NCI-H82 treated with DMSO at 0.1 percent for 48 hours (cell line): ENCODE results near the gene RGSL1.

ENCODE experiments used
- DNase-seq: peaks from one replicate; lab custom pipeline; 2025; ENCODE audit not compliant: unreplicated experiment; lab: John Stamatoyannopoulos, UW

Gene RGSL1

DNA sequence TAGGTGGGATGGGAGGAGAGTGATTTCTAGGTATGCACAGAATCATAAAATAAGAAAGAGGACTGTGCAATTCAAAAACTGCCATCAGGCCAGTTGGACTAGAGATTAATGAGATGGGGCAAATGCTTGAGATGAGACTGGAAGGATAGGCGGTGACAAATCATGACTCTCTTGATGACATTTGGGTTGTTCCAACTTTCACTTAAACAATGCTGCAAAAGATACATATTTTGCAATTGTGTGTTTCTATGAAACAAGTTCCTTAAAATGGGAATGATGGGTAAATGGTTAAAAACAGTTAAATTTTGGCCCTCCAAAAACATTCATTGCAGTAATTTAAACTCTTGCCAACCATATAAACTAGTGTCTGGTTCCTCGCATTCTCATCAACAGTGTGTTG, 84.0 kb downstream of the RGSL1 start:
- no peak for DNase-seq

DNA sequence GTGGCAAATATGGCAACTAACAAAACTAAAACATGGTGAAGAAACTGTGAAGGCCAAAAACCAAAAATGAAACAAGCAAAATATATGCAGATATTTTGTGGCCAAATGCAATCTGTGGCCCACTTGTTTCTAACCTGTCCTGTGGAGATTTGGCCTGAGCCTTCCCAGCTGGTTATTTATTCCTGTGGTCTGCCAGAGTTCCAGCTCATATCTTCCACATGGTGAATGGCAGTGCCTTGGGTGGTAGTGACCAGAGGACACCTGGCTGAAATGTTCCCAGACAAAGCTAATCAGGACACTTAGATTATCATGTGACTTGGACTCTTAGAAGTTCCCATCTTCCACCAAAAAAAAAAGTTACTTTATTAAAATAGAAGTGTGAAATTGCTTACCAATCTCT, 99.4 kb downstream of the RGSL1 start:
- DNase-seq = no peak

DNA sequence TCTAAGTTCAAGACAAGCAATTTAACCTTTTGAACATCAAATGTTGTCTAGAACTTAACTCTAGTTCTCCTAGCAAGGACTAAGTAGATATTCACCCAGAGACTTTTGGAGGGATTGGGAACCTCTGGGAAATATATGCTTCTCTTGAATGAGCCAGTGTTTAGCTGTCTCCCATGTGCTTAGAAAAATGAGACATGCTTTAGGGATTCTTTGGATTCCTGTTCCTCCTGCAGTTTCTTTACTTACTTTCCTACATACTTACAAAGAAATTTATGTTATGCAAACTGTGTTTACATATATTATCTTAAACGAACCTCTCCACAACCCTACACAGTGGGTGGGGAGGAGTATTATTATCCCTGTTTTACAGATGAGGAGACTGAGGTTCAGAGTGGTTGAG, 99.9 kb downstream of the RGSL1 start:
- DNase-seq = no peak

DNA sequence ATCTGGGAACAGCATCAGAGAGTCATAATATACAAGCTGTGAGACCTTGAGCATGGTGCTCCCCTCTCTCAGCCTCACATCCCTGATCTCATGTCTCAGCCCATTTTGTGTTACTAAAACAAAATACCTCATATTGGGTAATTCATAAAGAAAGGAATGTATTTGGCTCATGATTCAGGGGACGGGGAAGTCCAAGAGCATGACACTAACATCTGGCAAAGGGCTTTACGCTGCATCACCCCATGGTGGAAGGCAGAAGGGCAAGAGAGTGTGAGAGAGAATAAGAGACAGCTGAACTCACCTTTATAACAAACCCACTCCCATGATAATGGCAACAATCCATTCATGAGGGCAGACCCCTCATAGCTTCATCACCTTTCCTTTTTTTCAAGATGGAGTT, 102.6 kb downstream of the RGSL1 start:
- no peak for DNase-seq

DNA sequence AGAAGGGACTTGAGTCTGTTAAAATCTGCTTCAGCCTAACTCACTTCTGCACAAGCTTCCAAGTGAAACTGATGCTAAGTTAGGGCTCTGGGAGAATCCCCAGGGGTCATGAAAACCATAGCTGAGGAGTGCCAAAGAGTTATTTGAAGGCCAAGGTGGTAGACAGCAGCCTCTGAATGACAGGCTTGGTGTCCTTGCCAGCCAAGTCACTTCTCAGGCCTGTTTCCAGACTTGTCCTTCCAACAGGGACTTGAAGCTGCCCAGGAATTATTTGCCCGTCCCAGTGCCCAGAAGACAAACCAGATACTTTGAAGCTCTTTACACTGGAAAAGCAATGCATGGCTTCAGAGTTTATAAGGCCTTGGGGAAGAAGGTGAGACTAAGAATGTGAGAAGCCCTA, 105.5 kb downstream of the RGSL1 start:
- DNase-seq = no peak

DNA sequence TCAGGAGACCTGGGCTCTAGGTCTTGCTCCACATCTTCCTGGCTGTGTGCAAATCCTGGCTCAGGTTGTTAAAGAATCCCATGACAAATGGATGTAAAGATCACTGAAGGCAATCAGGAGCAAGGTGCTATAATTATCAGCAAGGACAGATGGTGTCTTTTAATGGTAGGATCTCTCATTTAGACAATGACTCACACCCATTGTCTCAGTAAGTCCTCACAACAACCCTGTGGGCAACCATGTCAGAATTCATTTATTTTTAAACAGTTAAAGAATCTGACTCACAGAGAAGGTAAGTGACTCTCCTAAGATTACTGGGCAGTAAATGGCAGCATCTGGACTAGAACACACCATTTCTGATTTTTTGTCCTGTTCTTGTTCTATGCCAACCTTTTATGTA, 106.3 kb downstream of the RGSL1 start:
- no peak for DNase-seq

DNA sequence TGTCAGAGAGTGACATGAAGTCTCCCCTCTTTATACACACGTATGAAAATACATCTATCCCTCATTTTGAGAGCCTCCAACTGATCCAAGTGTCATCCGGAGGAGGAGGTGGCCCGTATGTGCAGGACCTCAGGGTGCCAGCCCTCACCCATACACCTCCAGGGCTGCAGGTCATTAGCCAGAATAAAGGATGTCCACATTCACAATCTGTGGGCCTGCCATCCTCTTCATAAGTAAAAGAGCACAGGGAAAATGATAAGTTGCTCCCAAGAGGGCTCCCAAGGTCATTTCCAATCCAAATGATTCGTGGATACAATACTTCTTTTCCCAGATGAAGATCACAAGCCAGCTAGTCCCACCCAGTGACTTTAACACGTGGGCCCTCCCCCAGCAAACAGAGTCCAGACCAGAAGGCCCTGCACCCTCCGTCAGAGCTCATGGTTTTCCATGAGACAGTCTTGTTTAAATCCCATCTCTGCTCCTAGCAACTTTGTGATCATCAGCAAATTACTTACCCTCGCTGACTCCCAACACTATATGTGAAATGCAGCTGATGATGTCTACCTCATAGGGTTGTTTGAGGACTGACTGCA, 110.5 kb downstream of the RGSL1 start:
- no peak for DNase-seq

DNA sequence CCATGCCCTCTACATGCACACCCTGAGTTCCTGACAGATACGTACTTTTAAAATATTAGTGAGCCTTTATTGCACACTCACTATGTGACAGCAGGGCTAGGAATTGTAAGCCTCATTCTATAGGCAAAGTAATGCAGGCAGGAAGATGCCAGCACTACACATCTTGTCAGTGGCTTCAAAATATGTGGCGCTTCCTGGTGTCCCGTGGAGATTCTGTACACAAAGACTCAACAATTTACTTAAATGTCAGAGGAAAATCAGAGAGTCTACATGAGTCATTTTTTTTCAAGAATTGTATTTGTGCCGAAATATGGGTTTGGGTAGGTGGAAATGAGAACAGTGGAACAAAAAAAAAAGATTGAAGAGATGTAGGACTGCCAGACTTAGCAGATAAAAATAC, 111.5 kb downstream of the RGSL1 start:
- DNase-seq = no peak

DNA sequence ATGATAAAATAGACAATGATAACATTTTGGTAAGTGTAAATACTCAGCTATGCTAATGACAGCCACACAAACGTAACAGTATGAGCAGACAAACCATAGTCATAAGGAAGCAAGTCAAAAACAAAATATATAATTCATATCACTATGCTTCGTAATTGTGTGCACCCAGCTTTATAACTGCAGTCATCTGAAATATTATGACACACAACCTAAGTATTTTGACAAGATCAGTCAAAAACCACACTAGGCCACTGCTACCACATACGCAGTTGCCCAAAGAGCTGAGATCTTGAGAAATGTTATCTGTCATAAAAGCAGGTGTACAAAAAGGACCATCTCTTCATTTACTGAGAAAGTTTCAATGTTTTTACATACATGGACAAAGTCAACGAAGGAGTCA, 113.1 kb downstream of the RGSL1 start:
- no peak for DNase-seq

DNA sequence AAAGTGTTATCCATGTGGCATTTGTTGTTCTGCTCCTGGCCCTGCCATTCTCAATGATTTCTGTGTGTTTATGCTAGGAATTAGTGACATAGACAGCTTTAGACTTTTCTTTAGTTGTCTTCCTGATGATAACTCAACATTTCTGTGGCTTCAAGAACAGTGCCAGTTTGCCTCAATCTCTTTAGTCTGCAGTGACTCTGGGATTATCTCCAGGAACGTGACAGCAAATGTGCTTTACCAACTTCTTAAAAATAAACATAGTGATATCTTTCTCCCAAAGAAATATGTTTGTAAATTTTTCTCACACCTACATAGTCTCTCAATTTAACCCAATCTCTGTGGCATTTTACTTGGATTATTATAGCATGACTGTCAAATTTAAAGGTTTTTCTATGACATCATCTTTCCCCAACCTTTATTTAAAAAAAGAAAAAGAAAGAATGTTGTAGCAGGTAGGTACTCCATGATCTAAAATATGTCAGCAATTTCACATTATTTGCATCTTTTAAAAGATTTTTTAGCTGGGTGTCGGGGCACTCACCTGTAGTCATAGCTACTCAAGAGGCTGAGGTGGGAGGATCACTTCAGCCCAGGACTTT, 114.6 kb downstream of the RGSL1 start:
- no peak for DNase-seq

DNA sequence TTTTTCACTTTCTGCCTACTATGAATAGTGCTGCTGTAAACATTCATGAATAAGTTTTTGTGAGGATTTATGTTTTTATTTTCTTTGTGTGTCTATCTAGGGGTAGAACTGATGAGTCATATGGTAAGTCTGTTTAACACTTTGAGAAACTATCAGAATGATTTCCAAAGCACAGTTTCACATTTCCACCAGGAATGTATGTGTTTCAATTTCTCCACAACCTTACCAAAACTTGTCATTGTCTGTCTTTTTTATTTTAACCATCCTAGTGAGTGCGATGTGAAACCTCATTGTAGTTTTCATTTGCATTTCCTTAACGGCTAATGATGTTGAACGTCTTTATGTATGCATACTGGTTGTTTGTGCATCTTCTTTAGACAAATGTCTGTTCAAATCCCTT, 115.6 kb downstream of the RGSL1 start:
- DNase-seq = no peak

DNA sequence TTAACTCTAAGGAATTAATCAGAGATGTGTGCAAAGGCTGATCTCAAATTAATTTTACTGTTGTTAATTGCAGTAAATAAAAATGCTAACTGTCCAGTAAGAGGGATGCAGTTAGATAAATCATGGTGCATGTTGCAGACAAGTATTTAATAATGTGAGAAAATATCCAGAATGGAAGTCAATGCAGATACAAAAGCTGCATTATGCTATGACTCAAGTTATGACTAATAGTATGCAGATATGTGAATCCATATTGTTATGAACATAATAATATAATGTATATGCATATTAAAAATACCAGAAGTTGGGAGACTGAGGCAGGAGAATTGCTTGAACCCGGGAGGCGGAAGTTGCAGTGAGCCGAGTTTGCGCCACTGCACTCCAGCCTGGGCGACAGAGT, 117.7 kb downstream of the RGSL1 start:
- DNase-seq = no peak

DNA sequence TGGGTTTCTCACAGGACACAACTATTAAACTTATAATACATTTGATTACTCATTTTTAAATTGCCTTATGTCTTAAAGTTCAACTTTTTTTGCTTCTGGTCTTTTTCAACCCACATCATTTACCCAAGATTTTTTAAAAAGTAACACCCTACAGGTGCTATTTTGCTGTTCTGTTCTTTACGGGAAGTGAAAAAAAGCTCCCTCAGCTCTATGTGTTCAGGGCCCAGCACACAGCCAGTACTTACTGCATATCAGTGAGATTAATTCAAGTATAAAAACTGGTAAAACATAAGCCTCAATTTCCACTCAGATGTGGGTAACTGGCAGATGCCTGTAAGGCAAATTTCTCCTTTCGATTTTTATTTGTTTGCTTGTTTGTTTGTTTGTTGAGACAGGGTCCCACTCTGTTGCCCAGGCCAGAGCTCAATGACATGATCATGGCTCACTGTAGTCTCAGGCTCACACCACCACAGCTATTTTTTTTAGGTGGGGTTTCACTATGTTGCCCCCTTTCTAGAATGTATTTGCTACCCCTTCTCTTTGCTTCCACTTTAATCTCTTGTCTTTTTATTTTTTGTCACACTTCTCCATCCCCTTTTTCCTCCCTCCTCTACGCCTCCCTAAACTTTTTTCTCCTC, 118.8 kb downstream of the RGSL1 start:
- DNase-seq = no peak

DNA sequence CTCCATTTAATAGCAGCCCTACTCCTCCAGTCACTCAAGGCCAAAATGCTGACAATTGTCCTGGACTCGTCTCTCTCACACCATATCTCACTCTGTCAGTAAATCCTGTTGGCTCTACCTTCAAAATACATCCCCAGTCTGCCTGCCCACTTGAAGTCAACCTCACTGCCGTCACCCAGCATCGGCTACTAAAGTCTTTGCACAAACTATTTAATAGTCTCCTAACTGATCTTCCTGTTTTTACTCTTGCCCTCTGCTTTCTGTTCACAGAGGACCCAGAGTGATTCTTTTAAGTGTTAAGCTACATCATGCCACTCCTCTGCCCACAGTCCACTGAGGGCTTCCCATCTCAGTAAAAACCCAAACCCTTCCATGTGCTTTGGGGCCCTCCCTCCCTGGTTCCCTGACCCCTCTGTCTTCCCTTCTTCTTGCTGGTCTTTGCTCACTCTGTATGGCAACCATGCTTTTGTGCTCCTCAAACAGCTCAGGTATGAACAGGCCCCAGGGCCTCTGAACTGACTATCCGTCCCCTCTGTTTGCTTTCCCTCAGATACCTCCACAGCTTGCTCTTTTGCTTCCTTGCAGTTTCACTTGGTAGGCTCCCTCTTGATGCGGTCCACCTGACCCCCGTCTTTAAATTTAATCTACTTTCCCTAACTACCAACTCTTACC, 120.1 kb downstream of the RGSL1 start:
- no peak for DNase-seq

DNA sequence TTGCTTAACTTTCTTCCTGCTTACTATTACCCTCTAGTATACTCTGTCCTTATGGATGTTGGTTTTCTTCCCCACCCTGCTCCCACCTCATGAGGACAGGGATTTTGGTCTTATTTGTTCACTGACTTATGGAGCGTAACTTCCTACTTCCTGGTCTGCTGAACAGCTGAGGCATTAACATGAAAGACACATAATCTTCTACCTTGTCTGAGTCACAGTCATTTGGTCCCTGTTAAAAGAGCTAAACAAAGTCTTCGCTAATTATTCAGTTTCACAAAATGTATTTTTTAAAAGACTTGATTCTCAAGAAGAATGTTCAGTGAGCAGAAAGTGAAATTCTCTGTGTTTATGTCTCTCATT, 120.6 kb downstream of the RGSL1 start:
- no peak for DNase-seq

DNA sequence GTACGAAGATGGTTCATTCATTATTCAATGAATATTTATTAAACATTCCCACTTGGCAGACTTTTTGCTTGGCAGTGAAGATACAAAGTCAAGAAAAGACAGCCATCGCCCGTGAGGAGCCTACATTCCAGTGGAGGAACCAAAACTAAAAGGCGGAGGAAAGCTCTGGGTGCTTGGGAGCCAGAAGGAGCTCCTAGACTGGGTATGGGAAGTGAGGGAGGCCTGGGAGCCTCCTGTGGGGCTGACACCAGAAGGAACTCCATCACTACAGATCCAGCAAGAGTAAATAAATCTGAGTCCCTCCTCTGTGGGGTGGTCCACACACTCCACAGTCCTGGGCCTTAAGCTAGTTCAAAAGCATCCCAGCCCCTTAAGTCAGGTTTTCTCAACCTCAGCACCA, 124.2 kb downstream of the RGSL1 start:
- no peak for DNase-seq

DNA sequence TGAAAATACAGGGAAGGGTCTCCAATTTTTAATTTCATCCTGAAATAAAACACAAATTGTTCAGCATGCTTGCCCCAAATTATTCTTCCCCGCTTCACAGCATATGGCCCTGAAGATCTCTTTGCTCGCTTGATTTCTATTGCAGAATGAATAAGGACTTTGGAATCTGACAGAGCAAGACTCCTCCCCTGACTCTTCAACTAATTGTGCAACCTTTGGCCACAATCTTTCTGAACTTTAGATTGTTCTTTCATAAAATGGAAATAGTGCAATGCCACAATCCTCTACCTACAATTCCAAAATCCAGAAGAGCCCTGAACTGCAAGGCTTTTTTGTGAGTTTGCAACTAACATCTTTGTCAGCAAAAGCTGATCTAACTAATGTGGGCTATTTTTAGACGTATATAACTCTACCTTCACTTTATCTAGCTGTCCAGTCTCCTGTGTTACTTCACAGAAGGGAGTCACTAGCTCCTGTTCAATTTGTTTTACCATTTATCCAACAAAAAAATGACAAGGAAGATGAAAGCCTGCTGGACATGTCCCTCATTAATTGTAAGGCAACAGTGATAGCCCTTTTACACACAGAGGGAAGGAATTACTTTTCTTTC, 125.7 kb downstream of the RGSL1 start:
- no peak for DNase-seq

DNA sequence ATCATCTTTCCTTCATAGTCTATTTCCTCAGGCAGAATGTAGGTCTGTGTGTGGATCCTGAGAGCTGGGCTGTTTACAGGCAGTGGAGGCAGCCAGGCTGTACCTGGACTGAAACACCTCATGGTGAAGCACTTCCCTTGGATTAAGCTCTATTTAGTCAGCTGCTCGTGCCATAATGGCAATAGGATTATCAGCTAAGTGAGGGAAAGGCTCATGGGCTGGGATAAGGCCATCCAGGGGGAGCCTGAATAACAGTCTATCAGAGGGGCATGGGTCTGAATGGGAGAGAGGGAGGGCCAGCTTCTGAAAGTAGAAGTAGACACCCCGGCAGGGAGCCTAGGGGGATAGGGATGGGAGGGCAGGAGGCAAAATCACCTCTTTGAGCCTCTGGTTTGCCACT, 130.8 kb downstream of the RGSL1 start:
- DNase-seq = peak; percentile 94

DNA sequence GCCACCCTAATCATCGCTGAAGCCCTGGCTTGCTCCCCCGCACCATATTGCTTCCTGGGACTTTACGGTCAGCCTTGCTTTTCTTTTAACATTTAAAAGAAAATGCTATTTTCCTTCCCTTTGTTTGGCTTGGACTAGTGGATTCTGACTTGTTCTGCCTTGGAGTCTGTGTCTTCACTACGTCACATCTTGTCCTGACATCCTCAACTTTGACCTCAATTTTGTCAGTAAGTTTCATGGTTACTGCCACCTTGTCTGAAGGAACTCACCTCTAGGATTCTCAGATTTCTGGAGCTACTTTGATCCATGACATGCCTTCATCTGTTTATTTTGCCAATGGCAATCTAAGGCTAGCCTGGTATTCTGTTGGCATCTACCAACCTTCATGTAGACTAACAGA, 134.8 kb downstream of the RGSL1 start:
- DNase-seq = no peak

DNA sequence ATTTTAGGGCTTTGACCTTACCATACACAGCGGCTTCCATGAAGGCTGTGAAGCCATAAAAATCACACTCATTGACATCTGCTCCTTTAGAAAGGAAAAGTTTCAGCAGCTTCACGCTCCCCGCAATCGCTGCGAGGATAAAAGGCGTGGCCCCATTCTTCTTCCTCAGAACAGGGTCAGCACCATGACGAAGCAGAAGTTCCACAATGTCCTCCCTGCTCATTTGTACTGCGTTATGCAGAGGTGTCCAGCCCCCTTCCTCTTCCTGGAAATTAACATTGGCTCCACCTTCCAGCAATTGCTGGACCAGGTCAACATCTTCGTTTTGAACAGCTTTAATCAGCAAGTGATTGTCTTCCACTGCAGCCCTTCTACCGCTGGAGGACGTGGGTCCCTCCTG, 136.4 kb downstream of the RGSL1 start:
- no peak for DNase-seq

DNA sequence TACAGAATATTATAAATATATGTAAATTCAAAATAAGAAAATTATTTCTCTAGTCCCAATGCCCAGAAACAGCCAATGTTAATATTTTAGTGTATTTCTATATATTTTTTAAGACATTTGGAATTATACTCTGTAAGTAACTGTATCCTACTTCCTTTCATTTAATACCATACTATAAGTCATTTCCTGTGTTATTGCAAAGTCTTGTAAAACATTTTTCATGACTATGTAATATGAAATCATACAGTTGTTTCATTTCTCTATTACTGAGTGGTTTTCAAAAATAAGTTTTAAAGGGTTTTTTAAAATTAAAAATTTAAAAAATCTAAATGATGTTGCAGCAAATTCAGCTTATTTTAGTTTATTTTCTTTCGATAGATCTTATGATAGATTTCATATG, 137.1 kb downstream of the RGSL1 start:
- no peak for DNase-seq
